A673 (cell line): Measurements from ENCODE around the gene CACNA1G. TPM values are rescaled to one million over a fixed set of nuclear protein-coding genes. Genes with fewer than 3 reads are reported as not detected.

Source experiments
- BruUV-seq: library from RNA; stranded (reverse); fragments of 400-500 nt; replicated peaks from 2 replicates; lab custom pipeline; 2021; lab: Mats Ljungman, UMichigan
- CTCF ChIA-PET: fragments of 300-600 bp; sonication (Branson Sonifier 250); formaldehyde crosslinking; loops from one replicate; lab custom pipeline; 2022; ENCODE audit warnings: antibody characterized with exemption; lab: Charles Lee
- POLR2A ChIA-PET: fragments of 300-600 bp; sonication (Branson Sonifier 250); formaldehyde crosslinking; loops from one replicate; lab custom pipeline; 2022; ENCODE audit warnings: antibody characterized with exemption; ENCODE audit not compliant: low non-redundant PET; lab: Charles Lee
- DNase-seq: peaks from one replicate; pipeline ENCODE4 v3.0.0-alpha.2; 2015; ENCODE audit warnings: low spot score
- H3K27ac ChIP-seq: fragments of 200-600 bp; sonication (generic); 2 replicates; pipeline ENCODE4 v1.5.1; 2016; ENCODE audit warnings: mixed run types, low read depth, mild to moderate bottlenecking, mixed read lengths, antibody characterized with exemption, low read length; ENCODE audit not compliant: poor library complexity, severe bottlenecking
- H3K27me3 ChIP-seq: fragments of 200-600 bp; sonication (generic); replicated peaks from 2 replicates; pipeline ENCODE4 v1.6.1; 2017; ENCODE audit warnings: mixed run types, low read depth, mild to moderate bottlenecking, mixed read lengths, antibody characterized with exemption, low read length; ENCODE audit not compliant: insufficient read depth, poor library complexity
- H3K36me3 ChIP-seq: fragments of 200-600 bp; sonication (generic); 2 replicates; pipeline ENCODE4 v1.6.1; 2016; ENCODE audit warnings: mixed run types, mild to moderate bottlenecking, mixed read lengths, antibody characterized with exemption, low read length; ENCODE audit not compliant: insufficient read depth, poor library complexity, severe bottlenecking
- H3K4me1 ChIP-seq: fragments of 200-600 bp; sonication (generic); 2 replicates; pipeline ENCODE4 v1.6.1; 2017; ENCODE audit warnings: mixed run types, mild to moderate bottlenecking, mixed read lengths, antibody characterized with exemption, low read length; ENCODE audit not compliant: insufficient read depth, poor library complexity, severe bottlenecking
- H3K4me3 ChIP-seq: fragments of 200-600 bp; sonication (generic); 2 replicates; pipeline ENCODE4 v1.5.1; 2016; ENCODE audit warnings: low read depth, mixed run types, mild to moderate bottlenecking, mixed read lengths, low read length; ENCODE audit not compliant: poor library complexity, severe bottlenecking
- H3K9me3 ChIP-seq: fragments of 200-600 bp; sonication (generic); 2 replicates; pipeline ENCODE4 v1.6.1; 2016; ENCODE audit warnings: mixed run types, low read depth, mild to moderate bottlenecking, mixed read lengths, antibody characterized with exemption, low read length; ENCODE audit not compliant: poor library complexity, severe bottlenecking
- CTCF ChIP-seq: fragments of 300-800, 200-600 bp; sonication (generic); conservative IDR thresholded peaks from 2 replicates; pipeline ENCODE4 v1.5.1; 2017; ENCODE audit warnings: low read depth, mild to moderate bottlenecking, antibody characterized with exemption, low read length, moderate library complexity, mixed read lengths
- EZH2 ChIP-seq: fragments of 200-600 bp; sonication (generic); IDR thresholded peaks from 2 replicates; pipeline ENCODE4 v1.6.1; 2017; ENCODE audit warnings: borderline replicate concordance, low read depth, mild to moderate bottlenecking, mixed read lengths, antibody characterized with exemption, low read length; ENCODE audit not compliant: poor library complexity, severe bottlenecking
- intact Hi-C: fragments of 100-400 bp; cut with micrococcal nuclease; formaldehyde crosslinking; loops from one replicate; pipeline ENCODE4 v1.10.0; 2022; ENCODE audit not compliant: unreplicated experiment
- total RNA-seq: library from RNA; stranded (reverse); gene quantifications from 2 replicates; pipeline ENCODE4 v1.2.3, GENCODE V29; 2021

Gene CACNA1G
- total RNA-seq, 1 experiment from 2014 or later = 7.1 TPM

DNA sequence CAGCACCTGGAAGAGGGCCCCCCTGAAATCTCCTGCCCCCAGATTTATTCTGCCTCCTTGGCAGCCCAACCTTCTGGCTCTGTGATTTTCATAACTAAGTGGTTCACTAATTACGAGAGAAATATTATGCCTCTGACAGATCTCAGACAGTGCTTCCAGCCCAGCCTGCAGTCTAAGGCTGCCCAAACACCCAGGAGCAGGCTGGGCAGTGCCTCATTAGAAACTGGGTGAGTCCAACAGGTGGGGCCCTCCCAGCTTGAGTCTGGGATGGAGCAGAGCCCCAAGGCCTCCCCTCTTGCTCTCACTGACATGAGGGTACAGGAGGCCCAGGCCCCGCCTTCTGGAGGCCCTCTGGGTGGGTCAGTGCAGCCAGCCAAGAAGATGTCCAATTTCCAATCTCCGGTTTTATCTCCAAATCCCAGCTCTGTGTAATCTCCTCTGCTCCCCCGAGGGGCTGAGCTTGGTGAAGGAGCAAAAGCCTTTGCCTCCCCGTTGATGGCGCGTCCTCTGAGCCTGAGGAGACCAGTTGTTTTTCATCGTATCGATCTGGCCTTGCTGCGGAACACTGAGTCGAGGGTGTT, 54.0 kb downstream of the CACNA1G start:
- no peak for TF ChIP-seq EZH2
- TF ChIP-seq CTCF = no peak
- no peak for DNase-seq
- POLR2A ChIA-PET = no interaction called here
- H3K27me3 ChIP-seq = no peaks in the 10 kb centered on the region
- no peak overlapping the region for H3K27ac ChIP-seq
- H3K9me3 ChIP-seq = no peaks in the 10 kb centered on the region
- BruUV-seq = no TSS peak
- intact Hi-C loops = no loop called here
- peaks cover 11% of the 10 kb centered on the region for H3K4me1 ChIP-seq
- no peak overlapping the region for H3K4me3 ChIP-seq
- H3K36me3 ChIP-seq = no peaks in the 10 kb centered on the region
- CTCF ChIA-PET = no interaction called here

DNA sequence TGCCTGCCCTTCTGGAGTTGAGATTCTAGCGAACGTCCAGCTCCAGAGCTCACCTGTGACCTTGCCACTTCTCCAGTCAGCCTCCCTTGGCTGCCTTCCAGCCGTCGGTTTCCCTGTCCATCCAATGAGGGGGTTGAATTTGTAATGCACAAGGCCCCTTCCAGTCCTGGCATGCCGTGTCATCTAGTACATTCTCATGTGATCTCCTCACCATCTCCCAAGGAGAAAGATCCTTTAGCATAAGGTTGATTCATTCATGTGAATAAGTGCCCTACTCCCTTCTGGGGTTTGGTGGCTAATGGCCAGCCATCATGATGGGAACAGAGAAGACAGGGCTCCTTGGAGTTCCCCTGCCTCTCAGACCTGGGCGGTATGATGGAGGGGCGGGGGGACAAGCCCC, 55.3 kb downstream of the CACNA1G start:
- Histone ChIP-seq H3K27ac (no peak overlapping the region), H3K4me1 (peaks cover 12% of the 10 kb centered on the region), H3K9me3 (no peaks in the 10 kb centered on the region), H3K36me3 (no peaks in the 10 kb centered on the region), H3K27me3 (no peaks in the 10 kb centered on the region), H3K4me3 (no peak overlapping the region)
- DNase-seq = no peak
- POLR2A ChIA-PET = no interaction called here
- no TSS peak for BruUV-seq
- TF ChIP-seq EZH2 = no peak
- TF ChIP-seq CTCF = no peak
- intact Hi-C loops = no loop called here
- CTCF ChIA-PET = no interaction called here

GRCh38 chr17:50618300-50618699, 57.8 kb downstream of the CACNA1G start:
- Histone ChIP-seq H3K4me3 (no peak overlapping the region), H3K4me1 (peaks cover 20% of the 10 kb centered on the region), H3K9me3 (no peaks in the 10 kb centered on the region), H3K27ac (no peak overlapping the region), H3K36me3 (no peaks in the 10 kb centered on the region), H3K27me3 (no peaks in the 10 kb centered on the region)
- TF ChIP-seq EZH2 = no peak
- no peak for TF ChIP-seq CTCF
- BruUV-seq = no TSS peak
- ChIA-PET CTCF (no interaction called here), POLR2A (no interaction called here)
- DNase-seq = no peak
- intact Hi-C loops = no loop called here
